ENCODE measurements around the gene ADAMTSL2.

The ADAMTSL2 gene

GRCh38 chr9:133609311-133610098, 75.0 kb downstream of the ADAMTSL2 start, which contains the start of gene FAM163B:
Gene FAM163B (minus strand): TSS chr9:133609389. CDS start chr9:133580223, 29,166 bp downstream.
- peak; percentile 29 for DNase-seq (ENCODE audit: low read depth, low spot score)
- TF ChIP-seq, protein P1, sequence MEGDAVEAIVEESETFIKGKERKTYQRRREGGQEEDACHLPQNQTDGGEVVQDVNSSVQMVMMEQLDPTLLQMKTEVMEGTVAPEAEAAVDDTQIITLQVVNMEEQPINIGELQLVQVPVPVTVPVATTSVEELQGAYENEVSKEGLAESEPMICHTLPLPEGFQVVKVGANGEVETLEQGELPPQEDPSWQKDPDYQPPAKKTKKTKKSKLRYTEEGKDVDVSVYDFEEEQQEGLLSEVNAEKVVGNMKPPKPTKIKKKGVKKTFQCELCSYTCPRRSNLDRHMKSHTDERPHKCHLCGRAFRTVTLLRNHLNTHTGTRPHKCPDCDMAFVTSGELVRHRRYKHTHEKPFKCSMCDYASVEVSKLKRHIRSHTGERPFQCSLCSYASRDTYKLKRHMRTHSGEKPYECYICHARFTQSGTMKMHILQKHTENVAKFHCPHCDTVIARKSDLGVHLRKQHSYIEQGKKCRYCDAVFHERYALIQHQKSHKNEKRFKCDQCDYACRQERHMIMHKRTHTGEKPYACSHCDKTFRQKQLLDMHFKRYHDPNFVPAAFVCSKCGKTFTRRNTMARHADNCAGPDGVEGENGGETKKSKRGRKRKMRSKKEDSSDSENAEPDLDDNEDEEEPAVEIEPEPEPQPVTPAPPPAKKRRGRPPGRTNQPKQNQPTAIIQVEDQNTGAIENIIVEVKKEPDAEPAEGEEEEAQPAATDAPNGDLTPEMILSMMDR (IDR thresholded peaks at IDR 0.05; ENCODE audit: low read depth, low read length), result no peak
- in situ Hi-C loops (cut with HindIII; ENCODE audit: low sequenced_read_pairs), result no loop called here
- no peak within 1 kb of the TSS for H3K4me3 ChIP-seq (ENCODE audit: low read depth, low read length)

DNA sequence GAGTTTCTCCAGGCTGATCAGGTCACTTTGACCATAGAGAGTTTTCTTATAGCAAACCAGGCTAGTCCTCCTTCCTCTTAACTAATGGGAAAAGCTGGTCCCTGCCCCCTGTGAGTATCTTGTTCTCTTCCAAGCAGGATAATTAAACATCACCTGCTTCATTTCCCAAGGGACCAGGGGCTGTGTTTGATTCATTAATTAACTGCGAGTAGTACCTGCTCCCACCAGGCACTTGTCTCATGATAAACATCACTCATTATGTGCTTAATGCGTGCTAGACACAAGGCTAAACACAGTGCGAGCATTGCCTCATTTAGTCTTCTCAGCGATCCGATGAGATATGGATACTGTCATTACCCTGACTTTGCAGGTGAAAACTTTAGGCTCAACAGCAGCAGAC, 76.3 kb downstream of the ADAMTSL2 start:
- no peak for DNase-seq (ENCODE audit: low read depth, low spot score)
- in situ Hi-C loops (cut with HindIII; ENCODE audit: low sequenced_read_pairs), result no loop called here
- TF ChIP-seq, protein P1 (IDR thresholded peaks at IDR 0.05; ENCODE audit: low read depth, low read length), result no peak
- no peak overlapping the region for H3K4me3 ChIP-seq (ENCODE audit: low read depth, low read length)

DNA sequence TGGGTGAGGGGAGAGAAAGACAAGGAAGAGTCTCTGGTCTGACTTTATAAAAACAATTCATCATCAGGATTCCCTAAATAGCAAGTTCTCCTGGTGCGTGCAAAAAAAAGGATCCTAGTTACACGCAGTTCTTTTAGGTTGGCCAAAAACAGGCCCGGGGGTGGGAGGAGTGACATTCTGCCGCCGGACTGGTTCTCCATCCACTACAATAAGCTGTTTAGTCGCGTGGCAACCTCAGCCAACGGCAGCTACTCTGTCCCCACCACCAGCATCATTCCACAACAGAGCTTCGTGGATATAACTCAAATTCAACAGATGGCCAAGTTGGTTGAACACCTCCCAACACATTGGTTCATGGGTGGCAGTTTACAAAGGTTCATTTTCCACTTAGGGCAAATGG, 77.5 kb downstream of the ADAMTSL2 start:
- no peak overlapping the region for H3K4me3 ChIP-seq (ENCODE audit: low read depth, low read length)
- in situ Hi-C loops (cut with HindIII; ENCODE audit: low sequenced_read_pairs), result no loop called here

DNA sequence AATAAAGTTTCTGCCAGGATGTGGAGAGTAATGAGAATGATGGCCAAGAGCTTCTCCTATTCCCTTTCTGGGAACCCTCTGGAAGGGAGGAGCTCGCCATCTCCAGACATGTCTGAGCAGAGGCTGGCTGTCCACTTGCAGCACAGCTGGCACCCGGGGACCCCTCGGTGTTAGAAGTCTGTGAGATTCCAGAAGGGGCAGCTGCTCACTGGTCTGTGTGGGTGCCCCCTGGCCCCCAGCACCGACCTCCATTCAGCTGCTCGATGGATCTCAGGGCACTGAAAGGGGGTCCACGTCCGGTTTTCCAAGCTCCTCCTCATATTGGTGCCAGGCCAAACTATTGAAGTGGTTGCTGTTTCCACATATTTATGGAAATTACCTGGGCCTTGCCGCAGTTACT, 78.3 kb downstream of the ADAMTSL2 start:
- no peak overlapping the region for H3K4me3 ChIP-seq (ENCODE audit: low read depth, low read length)
- in situ Hi-C loops (cut with HindIII; ENCODE audit: low sequenced_read_pairs), result no loop called here
- no peak for DNase-seq (ENCODE audit: low read depth, low spot score)
- TF ChIP-seq, protein P1 (IDR thresholded peaks at IDR 0.05; ENCODE audit: low read depth, low read length), result no peak

More for the DNA sequence above, 77.5 kb downstream of the ADAMTSL2 start:
- DNase-seq (ENCODE audit: low read depth, low spot score), result no peak
- TF ChIP-seq, protein P1 (IDR thresholded peaks at IDR 0.05; ENCODE audit: low read depth, low read length), result no peak

GRCh38 chr9:133613432-133613831, 78.9 kb downstream of the ADAMTSL2 start:
- DNase-seq (ENCODE audit: low read depth, low spot score), result no peak
- TF ChIP-seq, protein P1 (IDR thresholded peaks at IDR 0.05; ENCODE audit: low read depth, low read length), result no peak
- no peak overlapping the region for H3K4me3 ChIP-seq (ENCODE audit: low read depth, low read length)
- in situ Hi-C loops (cut with HindIII; ENCODE audit: low sequenced_read_pairs), result no loop called here

DNA sequence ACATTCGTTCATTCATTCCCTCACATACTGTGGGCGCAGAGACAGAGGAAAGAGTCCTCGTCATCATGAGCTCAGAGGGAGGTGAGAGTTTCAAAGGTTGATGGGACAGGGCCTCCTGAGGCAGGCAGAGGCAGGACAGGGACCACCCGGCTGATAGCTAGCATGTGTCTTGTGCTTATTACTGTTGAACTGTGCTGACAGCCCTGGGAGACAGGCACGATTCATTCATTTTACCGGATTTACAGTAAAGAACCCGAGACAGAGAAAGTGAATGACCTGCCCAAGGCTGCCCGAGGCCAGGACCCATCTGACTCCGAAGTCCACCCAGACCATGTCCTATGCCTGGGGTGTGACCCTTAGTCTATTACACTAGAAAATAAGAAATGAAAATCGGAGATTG, 79.6 kb downstream of the ADAMTSL2 start:
- TF ChIP-seq, protein P1 (IDR thresholded peaks at IDR 0.05; ENCODE audit: low read depth, low read length), result no peak
- no peak for DNase-seq (ENCODE audit: low read depth, low spot score)
- H3K4me3 ChIP-seq (ENCODE audit: low read depth, low read length), result no peak overlapping the region
- in situ Hi-C loops (cut with HindIII; ENCODE audit: low sequenced_read_pairs), result no loop called here

Data from astrocyte of the spinal cord (primary cell).